OCI-LY1 (cell line): ENCODE results near the gene GRIK3.

Experiments used
- H2AFZ ChIP-seq: fragments of 200-600 bp; sonication (generic), shearing (Covaris generic); 2 replicates; pipeline ENCODE4 v1.6.0; 2014; ENCODE audit warnings: antibody characterized with exemption, mild to moderate bottlenecking, low read length
- H3F3A ChIP-seq: fragments of 200-600 bp; sonication (generic), shearing (Covaris generic); 2 replicates; pipeline ENCODE4 v1.6.0; 2014; ENCODE audit warnings: mild to moderate bottlenecking, antibody characterized with exemption, low read length, moderate library complexity; ENCODE audit not compliant: insufficient read depth
- H3K27ac ChIP-seq: fragments of 200-600 bp; sonication (generic); 2 replicates; pipeline ENCODE4 v1.5.1; 2014; ENCODE audit warnings: low read length, mixed run types, mild to moderate bottlenecking, low read depth; ENCODE audit not compliant: poor library complexity, severe bottlenecking
- H3K27me3 ChIP-seq: fragments of 200-600 bp; sonication (generic); 2 replicates; pipeline ENCODE4 v1.6.0; 2014; ENCODE audit warnings: antibody characterized with exemption, mild to moderate bottlenecking, low read length, moderate library complexity; ENCODE audit not compliant: insufficient read depth
- H3K36me3 ChIP-seq: fragments of 200-600 bp; sonication (generic); 2 replicates; pipeline ENCODE4 v1.6.1; 2014; ENCODE audit warnings: mild to moderate bottlenecking, antibody characterized with exemption, low read length, moderate library complexity, mixed read lengths; ENCODE audit not compliant: insufficient read depth
- H3K4me1 ChIP-seq: fragments of 200-600 bp; sonication (generic); 2 replicates; pipeline ENCODE4 v1.5.1; 2014; ENCODE audit warnings: mild to moderate bottlenecking, low read length, moderate library complexity; ENCODE audit not compliant: insufficient read depth, severe bottlenecking
- H3K4me2 ChIP-seq: fragments of 200-600 bp; sonication (generic), shearing (Covaris generic); 2 replicates; pipeline ENCODE4 v1.6.1; 2014; ENCODE audit warnings: low read length
- H3K4me3 ChIP-seq: fragments of 200-600 bp; sonication (generic); 2 replicates; pipeline ENCODE4 v1.5.1; 2014; ENCODE audit warnings: low read length, low read depth, mild to moderate bottlenecking, mixed read lengths; ENCODE audit not compliant: poor library complexity, severe bottlenecking
- H3K79me2 ChIP-seq: fragments of 200-600 bp; shearing (Covaris generic); 2 replicates; pipeline ENCODE4 v1.6.1; 2016; ENCODE audit warnings: mixed run types, low read length, mixed read lengths; ENCODE audit not compliant: insufficient read depth
- H3K9ac ChIP-seq: fragments of 200-600 bp; sonication (generic), shearing (Covaris generic); 2 replicates; pipeline ENCODE4 v1.6.1; 2014; ENCODE audit warnings: mild to moderate bottlenecking, low read length, mixed read lengths
- H3K9me2 ChIP-seq: fragments of 200-600 bp; sonication (generic), shearing (Covaris generic); 2 replicates; pipeline ENCODE4 v1.6.1; 2014; ENCODE audit warnings: low read depth, mild to moderate bottlenecking, low read length, mixed read lengths
- H3K9me3 ChIP-seq: fragments of 200-600 bp; shearing (Covaris generic); 2 replicates; pipeline ENCODE4 v1.6.1; 2014; ENCODE audit warnings: low read length, mixed read lengths
- H4K20me1 ChIP-seq: fragments of 200-600 bp; sonication (generic), shearing (Covaris generic); 2 replicates; pipeline ENCODE4 v1.6.0; 2016; ENCODE audit warnings: mild to moderate bottlenecking, low read length; ENCODE audit not compliant: insufficient read depth
- CTCF ChIP-seq: fragments of 200-600 bp; sonication (generic), shearing (Covaris generic); IDR thresholded peaks from 2 replicates; pipeline ENCODE4 v1.5.1; 2017; ENCODE audit warnings: mild to moderate bottlenecking, antibody characterized with exemption, low read length, moderate library complexity, mixed read lengths
- EZH2 ChIP-seq: fragments of 200-600 bp; sonication (generic), shearing (Covaris generic); IDR thresholded peaks from 2 replicates; pipeline ENCODE4 v1.8.0; 2017; ENCODE audit warnings: borderline replicate concordance, mixed run types, mild to moderate bottlenecking, antibody characterized with exemption, low read length, moderate library complexity, mixed read lengths

Gene GRIK3

GRCh38 chr1:36754366-36754765, 279.9 kb downstream of the GRIK3 start:
- H3K4me3 ChIP-seq = no peak overlapping the region
- H3K36me3 ChIP-seq = no peaks in the 10 kb centered on the region
- TF ChIP-seq CTCF (no peak), EZH2 (no peak)
- no peaks in the 10 kb centered on the region for H3K4me1 ChIP-seq
- H3K4me2 ChIP-seq = no peak overlapping the region
- no peaks in the 10 kb centered on the region for H3F3A ChIP-seq
- no peaks in the 10 kb centered on the region for H3K79me2 ChIP-seq
- no peak overlapping the region for H3K9ac ChIP-seq
- H3K27ac ChIP-seq = no peak overlapping the region
- H3K9me2 ChIP-seq = no peaks in the 10 kb centered on the region
- no peaks in the 10 kb centered on the region for H4K20me1 ChIP-seq
- H2AFZ ChIP-seq = no peak overlapping the region
- H3K9me3 ChIP-seq = no peaks in the 10 kb centered on the region
- no peaks in the 10 kb centered on the region for H3K27me3 ChIP-seq

GRCh38 chr1:36753451-36753850, 280.9 kb downstream of the GRIK3 start:
- no peak overlapping the region for H3K4me2 ChIP-seq
- H3K36me3 ChIP-seq = no peaks in the 10 kb centered on the region
- H3K9me2 ChIP-seq = no peaks in the 10 kb centered on the region
- H2AFZ ChIP-seq = no peak overlapping the region
- no peaks in the 10 kb centered on the region for H4K20me1 ChIP-seq
- no peaks in the 10 kb centered on the region for H3K79me2 ChIP-seq
- TF ChIP-seq EZH2 (no peak), CTCF (no peak)
- H3F3A ChIP-seq = no peaks in the 10 kb centered on the region
- H3K9me3 ChIP-seq = no peaks in the 10 kb centered on the region
- H3K4me3 ChIP-seq = no peak overlapping the region
- no peaks in the 10 kb centered on the region for H3K27me3 ChIP-seq
- no peak overlapping the region for H3K27ac ChIP-seq
- H3K4me1 ChIP-seq = no peaks in the 10 kb centered on the region
- H3K9ac ChIP-seq = no peak overlapping the region

GRCh38 chr1:36752891-36753361, 281.4 kb downstream of the GRIK3 start:
- Histone ChIP-seq H3K9me3 (no peaks in the 10 kb centered on the region), H3K4me1 (no peaks in the 10 kb centered on the region), H3K27me3 (no peaks in the 10 kb centered on the region), H3K36me3 (no peaks in the 10 kb centered on the region), H3K9me2 (no peaks in the 10 kb centered on the region), H2AFZ (no peak overlapping the region), H3K79me2 (no peaks in the 10 kb centered on the region), H4K20me1 (no peaks in the 10 kb centered on the region), H3K27ac (no peak overlapping the region), H3K4me3 (no peak overlapping the region), H3K4me2 (no peak overlapping the region), H3K9ac (no peak overlapping the region), H3F3A (no peaks in the 10 kb centered on the region)
- no peak for TF ChIP-seq CTCF
- no peak for TF ChIP-seq EZH2
